Esophagus muscularis mucosa (tissue), 3 donors: ENCODE results near the gene MAGI1.

Experiments used
- CTCF ChIP-seq, 3 experiments: fragments of 200-600 bp in 2 of 3; fragments of 450-650 bp in 1 of 3; sonication (generic) in 2 of 3; IDR thresholded peaks; one replicate each; pipeline ENCODE4 v1.5.1; 2017 to 2019; ENCODE audit warnings: antibody characterized with exemption in 3 of 3, mild to moderate bottlenecking in 2 of 3, moderate library complexity in 1 of 3
- POLR2A ChIP-seq: fragments of 450-650 bp; IDR thresholded peaks from one replicate; pipeline ENCODE4 v1.6.1; 2017; ENCODE audit warnings: antibody characterized with exemption, moderate library complexity, mild to moderate bottlenecking, low read depth

- TF ChIP-seq CTCF (IDR thresholded peaks at IDR 0.05), result no peak
- no peak for TF ChIP-seq POLR2A
Observed at GRCh38 chr3:65443739-65444446, 594.8 kb downstream of the MAGI1 start.
